ENCODE data around the gene CD82.

Gene CD82

GRCh38 chr11:44621784-44622183, 56.3 kb downstream of the CD82 start:
- DNase-seq = no peak

- no peak for DNase-seq
Measured at GRCh38 chr11:44622190-44622650, 56.8 kb downstream of the CD82 start.

GRCh38 chr11:44622721-44623258, 57.3 kb downstream of the CD82 start:
- no peak for DNase-seq

- no peak for DNase-seq
Measured at GRCh38 chr11:44623341-44623730, 57.9 kb downstream of the CD82 start.

GRCh38 chr11:44623731-44624491, 58.4 kb downstream of the CD82 start:
- DNase-seq = no peak

- no peak for DNase-seq
Measured at GRCh38 chr11:44624761-44625221, 59.3 kb downstream of the CD82 start.

GRCh38 chr11:44625759-44626523, 60.5 kb downstream of the CD82 start:
- DNase-seq = no peak

GRCh38 chr11:44626645-44627044, 61.2 kb downstream of the CD82 start:
- no peak for DNase-seq

- no peak for DNase-seq
Measured at GRCh38 chr11:44627165-44627789, 61.8 kb downstream of the CD82 start.

- no peak for DNase-seq
Measured at GRCh38 chr11:44627911-44628729, 62.7 kb downstream of the CD82 start.

GRCh38 chr11:44628730-44629700, 63.6 kb downstream of the CD82 start:
- DNase-seq = no peak

- DNase-seq = no peak
Measured at GRCh38 chr11:44629732-44630345, 64.4 kb downstream of the CD82 start.

GRCh38 chr11:44630511-44631210, 65.2 kb downstream of the CD82 start:
- DNase-seq = no peak

GRCh38 chr11:44631831-44632230, 66.4 kb downstream of the CD82 start:
- DNase-seq = no peak

- DNase-seq = peak; percentile 37
Measured at GRCh38 chr11:44632466-44633123, 67.1 kb downstream of the CD82 start.

- no peak for DNase-seq
Measured at GRCh38 chr11:44633641-44634040, 68.2 kb downstream of the CD82 start.

GRCh38 chr11:44634401-44635281, 69.2 kb downstream of the CD82 start:
- DNase-seq = peak; percentile 29

GRCh38 chr11:44637487-44637886, 72.0 kb downstream of the CD82 start:
- no peak for DNase-seq

All from stimulated activated CD4-positive, alpha-beta T cell treated with anti-CD3 and anti-CD28 coated beads, Interleukin-4, amount 100 ng/mL, for 1 hour (primary cell).